Stimulated activated CD8-positive, alpha-beta memory T cell treated with anti-CD3 and anti-CD28 coated beads, Interleukin-12 subunit alpha, Interleukin-12 subunit beta, amount 100 ng/mL, for 1 hour (primary cell): ENCODE results near the gene MOBP.

Experiments
- DNase-seq: peaks from one replicate; pipeline ENCODE4 v3.0.0-alpha.2; 2020; ENCODE audit warnings: low read depth

The MOBP gene

GRCh38 chr3:39499651-39500273, 32.3 kb downstream of the MOBP start:
- DNase-seq = no peak

DNA sequence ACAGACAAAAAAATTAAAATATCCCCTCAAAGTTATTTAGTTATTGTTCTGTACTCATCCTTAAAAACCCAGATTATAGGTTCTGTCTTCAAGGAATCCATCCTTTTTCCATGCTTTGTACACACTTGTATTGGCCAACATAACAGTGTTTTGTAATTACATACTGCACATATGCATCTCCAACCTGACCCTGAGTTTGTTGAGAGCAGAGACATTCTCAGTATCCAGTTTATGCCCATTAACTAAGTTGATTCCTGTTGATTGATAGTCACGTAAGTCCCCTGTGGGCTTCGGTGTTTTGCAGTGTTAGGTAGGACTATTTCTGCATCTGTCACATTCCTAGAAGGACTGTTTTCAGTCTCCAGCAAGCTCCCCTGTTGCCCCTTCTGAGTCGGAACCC, 33.6 kb downstream of the MOBP start:
- DNase-seq = no peak

DNA sequence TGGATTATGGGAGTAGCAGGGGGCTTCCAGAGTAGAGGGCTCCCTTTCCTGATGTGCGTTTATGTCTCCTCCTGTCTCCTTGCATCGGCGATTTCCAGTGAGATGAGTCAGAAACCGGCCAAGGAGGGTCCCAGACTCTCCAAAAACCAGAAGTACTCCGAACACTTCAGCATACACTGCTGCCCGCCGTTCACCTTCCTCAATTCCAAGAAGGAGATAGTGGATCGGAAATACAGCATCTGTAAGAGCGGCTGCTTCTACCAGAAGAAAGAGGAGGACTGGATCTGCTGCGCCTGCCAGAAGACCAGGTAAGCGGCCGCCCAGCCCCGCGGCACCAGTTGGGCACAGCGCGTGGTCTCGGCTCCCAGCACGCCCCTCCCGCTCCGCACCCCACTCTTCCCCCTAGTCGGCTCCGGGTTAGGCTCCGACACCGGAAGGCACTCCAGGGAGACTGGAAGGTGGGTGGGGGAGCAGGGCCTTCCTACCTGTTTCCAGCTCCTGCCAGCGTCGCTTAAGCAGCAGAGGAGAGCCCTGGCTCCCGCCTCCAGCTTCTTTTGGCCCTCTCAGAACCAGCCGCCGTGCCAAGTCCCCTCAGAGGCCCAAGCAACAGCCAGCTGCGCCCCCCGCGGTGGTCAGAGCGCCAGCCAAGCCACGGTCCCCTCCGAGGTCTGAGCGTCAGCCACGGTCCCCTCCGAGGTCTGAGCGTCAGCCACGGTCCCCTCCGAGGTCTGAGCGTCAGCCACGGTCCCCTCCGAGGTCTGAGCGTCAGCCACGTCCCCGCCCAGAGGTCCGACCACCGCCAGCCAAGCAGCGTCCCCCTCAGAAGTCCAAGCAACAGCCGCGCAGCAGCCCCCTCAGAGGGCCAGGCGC, 34.7 kb downstream of the MOBP start:
- DNase-seq = no peak

- DNase-seq = no peak
These were observed 35.3 kb downstream of the MOBP start for GRCh38 chr3:39502838-39503145.

- no peak for DNase-seq
These were observed 38.6 kb downstream of the MOBP start for GRCh38 chr3:39505866-39506742.

DNA sequence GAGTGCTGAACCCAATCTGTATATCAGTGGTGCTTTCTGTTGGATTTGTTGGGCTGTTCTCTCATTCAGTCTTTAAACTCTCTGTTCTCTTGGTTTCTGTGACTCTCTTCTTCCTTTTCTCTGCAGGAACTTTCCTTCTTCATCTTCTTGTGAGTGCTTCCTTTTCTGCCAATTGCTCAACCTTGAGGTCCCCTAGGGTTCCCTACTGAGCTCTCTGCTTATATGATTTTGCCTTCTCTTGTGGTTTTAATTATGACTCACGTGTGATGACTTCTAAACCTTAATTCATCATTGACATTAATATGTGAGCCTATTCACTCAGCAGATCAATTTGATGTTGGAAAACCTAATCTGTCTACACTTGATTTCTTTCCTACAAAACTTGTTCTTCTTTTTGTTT, 39.4 kb downstream of the MOBP start:
- no peak for DNase-seq

DNA sequence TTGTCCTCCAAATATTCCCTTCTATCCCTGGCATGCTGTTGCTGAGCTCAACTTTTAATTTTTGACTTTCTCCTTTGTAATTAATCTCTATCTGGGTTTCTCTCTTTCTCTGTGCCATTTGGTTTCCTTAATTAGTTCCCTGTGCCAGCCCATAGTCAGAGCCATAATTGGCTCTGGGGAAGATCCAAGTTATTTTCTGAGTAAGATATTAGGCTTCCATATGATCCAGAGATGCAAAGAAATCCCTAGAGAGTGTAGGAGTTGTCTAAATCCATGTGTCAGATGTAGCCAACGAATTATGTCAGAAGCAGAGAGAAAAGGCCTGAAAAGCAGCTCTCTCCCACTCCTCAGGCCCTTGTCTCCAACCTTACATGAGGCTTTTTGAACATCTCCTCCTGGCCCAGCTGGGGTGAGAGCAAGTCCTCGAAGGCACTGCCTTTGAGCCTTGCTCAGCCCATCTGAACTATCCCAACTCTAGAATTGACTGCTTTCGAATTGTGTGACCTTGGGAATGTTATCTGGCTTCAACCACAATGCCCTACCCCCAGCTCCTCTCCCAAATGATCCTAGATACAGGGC, 46.4 kb downstream of the MOBP start:
- DNase-seq = no peak

DNA sequence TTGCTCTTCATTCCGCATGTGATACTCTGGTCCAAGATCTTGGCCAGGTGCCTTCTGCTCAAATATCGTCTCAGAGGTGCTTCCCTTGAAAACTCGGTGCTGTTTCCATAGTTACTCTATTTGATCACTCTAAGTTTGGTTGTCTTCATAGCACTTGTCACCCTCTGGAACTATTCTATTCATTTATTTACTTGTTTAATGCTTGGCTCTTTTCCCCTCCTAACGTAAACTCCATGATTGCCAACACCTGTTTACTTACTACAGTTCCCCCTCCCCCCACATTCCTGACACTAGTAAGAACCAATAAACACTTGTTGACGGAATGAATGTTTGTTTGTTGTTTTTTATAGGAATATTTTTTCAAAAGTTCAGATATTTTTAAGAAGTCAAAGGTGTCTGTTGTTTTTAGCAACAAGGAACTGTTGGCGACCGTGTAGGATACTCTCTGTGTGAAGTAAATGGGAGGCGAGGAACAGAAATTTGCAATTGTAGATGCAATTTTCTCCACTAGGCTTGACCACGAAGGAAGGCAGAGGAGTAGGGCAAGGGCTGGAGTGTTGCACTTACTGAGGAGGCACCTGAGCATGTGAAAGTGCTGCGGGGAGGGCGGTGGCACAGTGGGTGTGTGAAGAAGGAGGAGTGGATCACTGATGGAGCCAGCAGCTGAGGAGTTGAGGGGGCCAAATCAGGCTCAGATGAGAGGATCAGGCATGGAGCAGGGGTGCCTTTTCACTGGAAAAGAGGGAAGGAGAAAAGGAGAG, 48.4 kb downstream of the MOBP start:
- DNase-seq = no peak

GRCh38 chr3:39519103-39519502, 51.6 kb downstream of the MOBP start:
- no peak for DNase-seq

DNA sequence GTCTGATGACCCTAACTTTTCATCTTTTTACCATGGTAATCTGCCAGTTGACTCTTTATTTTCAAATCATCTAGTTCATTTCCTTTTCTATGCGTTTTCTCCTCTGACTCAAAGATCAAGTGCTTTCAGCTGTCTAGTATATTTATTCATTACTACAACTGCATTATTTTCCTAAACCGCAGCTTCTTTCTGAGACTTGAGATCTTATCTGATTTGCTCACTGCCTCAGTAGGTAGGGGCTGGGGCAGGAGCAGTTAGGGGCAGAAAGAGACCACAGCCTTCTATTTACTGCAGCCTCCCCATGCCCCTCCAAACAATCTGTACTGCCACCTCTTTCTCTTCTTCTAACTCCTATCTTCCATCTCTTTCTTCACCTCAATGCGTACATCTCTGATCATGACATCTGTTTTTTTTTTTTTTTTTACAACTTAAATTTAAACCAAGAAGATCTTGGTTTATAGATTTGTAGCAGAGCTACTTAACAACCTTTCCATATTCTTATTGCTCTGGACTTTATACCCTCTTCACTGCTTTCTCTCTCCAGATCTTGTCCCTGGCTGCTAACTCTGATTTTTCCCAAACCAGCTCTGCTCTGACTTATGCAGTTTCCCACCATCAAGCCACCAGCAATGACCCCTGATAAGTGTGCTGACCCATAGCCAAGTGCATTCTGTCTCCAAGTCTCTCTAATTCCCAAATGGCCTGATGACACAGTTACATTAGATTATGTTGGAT, 52.2 kb downstream of the MOBP start:
- DNase-seq = no peak

DNA sequence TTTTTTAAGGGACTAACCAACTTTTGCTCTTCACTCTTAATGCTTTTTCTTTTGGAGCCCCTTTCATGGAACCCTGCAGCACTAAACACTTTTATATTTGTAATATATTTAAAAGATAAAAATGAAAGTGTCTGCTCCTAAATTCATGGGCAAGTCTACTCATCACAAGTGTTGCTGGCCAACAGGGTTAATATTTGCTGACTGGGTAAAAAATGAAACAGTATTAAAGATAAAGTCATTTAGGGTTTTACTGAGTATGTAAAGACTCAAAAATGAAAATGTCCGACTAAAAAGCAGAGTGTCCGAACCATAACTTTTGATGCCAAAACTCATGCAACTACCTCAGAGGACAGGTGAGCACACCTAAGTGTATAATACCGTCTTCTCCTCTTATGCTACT, 54.0 kb downstream of the MOBP start:
- no peak for DNase-seq

DNA sequence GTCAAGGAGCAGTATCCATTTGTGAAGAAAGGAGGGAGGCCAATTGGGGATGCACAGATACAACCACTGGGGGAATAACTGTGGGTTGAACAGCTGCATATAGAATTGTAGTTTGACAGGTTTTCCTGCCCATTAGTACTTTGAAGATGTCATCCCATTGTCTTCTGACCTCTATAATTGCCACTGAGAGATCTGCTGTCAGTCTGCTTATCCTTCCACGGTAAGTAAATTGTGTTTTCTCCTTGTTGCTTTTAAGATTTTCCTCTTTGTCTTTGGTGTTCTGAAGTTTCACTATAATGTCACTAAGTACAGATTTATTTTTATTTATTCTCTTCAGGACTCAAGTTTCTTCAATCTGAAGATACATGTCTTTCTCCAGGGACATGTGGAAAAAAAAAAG, 56.6 kb downstream of the MOBP start:
- DNase-seq = no peak

DNA sequence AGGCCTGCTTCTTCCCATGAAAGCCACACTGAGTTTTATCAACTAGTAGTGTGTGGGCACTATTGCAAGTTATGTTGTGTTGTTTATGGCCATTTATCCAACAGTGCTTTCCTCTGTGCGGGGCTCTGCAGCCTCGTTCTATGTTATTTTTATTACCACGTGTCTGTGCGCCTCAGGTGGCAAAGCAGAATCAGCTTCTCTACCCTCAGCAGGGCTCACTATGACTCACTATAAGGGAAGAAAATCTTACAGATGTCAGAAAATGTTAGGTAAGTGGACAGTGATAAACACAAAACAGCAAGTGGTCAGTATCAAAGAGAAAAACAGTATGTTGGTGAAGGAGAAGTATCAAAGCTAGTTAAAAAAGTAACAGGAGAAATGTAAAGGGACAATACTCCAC, 61.4 kb downstream of the MOBP start:
- no peak for DNase-seq

GRCh38 chr3:39529577-39529976, 62.1 kb downstream of the MOBP start:
- DNase-seq = no peak

GRCh38 chr3:39531066-39531465, 63.6 kb downstream of the MOBP start:
- no peak for DNase-seq

GRCh38 chr3:39531665-39532064, 64.2 kb downstream of the MOBP start:
- DNase-seq = no peak

DNA sequence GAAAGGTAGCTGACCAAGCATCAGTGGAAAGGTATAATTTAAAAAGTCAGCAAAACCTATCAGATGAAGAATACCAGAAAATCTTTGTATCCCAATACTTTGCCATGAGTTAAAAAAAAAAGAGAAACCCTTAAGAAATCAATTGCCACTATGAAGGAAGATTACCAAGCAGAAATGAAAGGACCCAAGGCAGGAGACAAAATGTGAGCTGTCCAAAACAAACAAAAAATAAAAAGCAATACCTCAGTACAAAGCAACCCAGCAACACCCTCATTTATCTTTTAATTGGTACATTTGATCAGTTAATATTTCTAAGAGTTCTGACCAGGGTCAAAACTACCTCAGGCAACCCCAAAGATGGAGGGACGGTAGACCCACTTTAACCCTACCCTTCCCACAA, 65.3 kb downstream of the MOBP start:
- no peak for DNase-seq

- no peak for DNase-seq
These were observed 65.7 kb downstream of the MOBP start for GRCh38 chr3:39533226-39533625.

GRCh38 chr3:39540162-39540921, 72.9 kb downstream of the MOBP start:
- no peak for DNase-seq

- DNase-seq = no peak
These were observed 74.0 kb downstream of the MOBP start for GRCh38 chr3:39541442-39541841.
